PC-9 (cell line): Measurements from ENCODE around the gene ZNF385B. TPM values are rescaled to one million over a fixed set of nuclear protein-coding genes. Genes with fewer than 3 reads are reported as not detected.

Source experiments
- BruUV-seq: library from RNA; stranded (reverse); fragments of 400-500 nt; replicated peaks from 2 replicates; lab custom pipeline; 2021; lab: Mats Ljungman, UMichigan
- CTCF ChIA-PET: fragments of 300-600 bp; sonication (Branson Sonifier 250); formaldehyde crosslinking; loops from one replicate; lab custom pipeline; 2022; ENCODE audit warnings: antibody characterized with exemption; lab: Charles Lee
- POLR2A ChIA-PET: fragments of 300-600 bp; sonication (Branson Sonifier 250); formaldehyde crosslinking; loops from one replicate; lab custom pipeline; 2022; ENCODE audit warnings: antibody characterized with exemption; ENCODE audit not compliant: unreplicated experiment; lab: Charles Lee
- DNase-seq, 2 experiments: peaks; one replicate each; pipeline versions ENCODE4 v3.0.0 to v3.0.0-alpha.2; 2015 to 2022; ENCODE audit warnings: mixed read lengths in 1 of 2
- H2AFZ ChIP-seq: fragments of 200-600 bp; sonication (generic); 2 replicates; pipeline ENCODE4 v1.8.1; 2017; ENCODE audit warnings: antibody characterized with exemption
- H3F3A ChIP-seq: fragments of 200-600 bp; sonication (generic); 2 replicates; pipeline ENCODE4 v1.8.1; 2017; ENCODE audit warnings: antibody characterized with exemption, mild to moderate bottlenecking, low read depth; ENCODE audit not compliant: insufficient read depth
- H3K27ac ChIP-seq: fragments of 200-600 bp; sonication (generic); 2 replicates; pipeline ENCODE4 v1.6.1; 2016; ENCODE audit warnings: mixed run types
- H3K27me3 ChIP-seq: fragments of 200-600 bp; sonication (generic); 2 replicates; pipeline ENCODE4 v1.6.1; 2016; ENCODE audit warnings: low read depth, mixed run types; ENCODE audit not compliant: insufficient read depth
- H3K36me3 ChIP-seq: fragments of 200-600 bp; sonication (generic); 2 replicates; pipeline ENCODE4 v1.6.1; 2016; ENCODE audit warnings: low read depth, mixed run types
- H3K4me1 ChIP-seq: fragments of 200-600 bp; sonication (generic); replicated peaks from 2 replicates; pipeline ENCODE4 v1.6.1; 2016; ENCODE audit warnings: mixed run types; ENCODE audit not compliant: insufficient read depth
- H3K4me2 ChIP-seq: fragments of 200-600 bp; sonication (generic); 2 replicates; pipeline ENCODE4 v1.6.1; 2017; ENCODE audit warnings: mixed run types
- H3K4me3 ChIP-seq: fragments of 200-600 bp; sonication (generic); 2 replicates; pipeline ENCODE4 v1.6.1; 2016; ENCODE audit warnings: mixed run types
- H3K79me2 ChIP-seq: fragments of 200-600 bp; sonication (generic); 2 replicates; pipeline ENCODE4 v1.6.1; 2017; ENCODE audit warnings: low read depth, mixed run types
- H3K9me2 ChIP-seq: fragments of 200-600 bp; sonication (generic); 2 replicates; pipeline ENCODE4 v1.8.1; 2017; ENCODE audit warnings: mild to moderate bottlenecking; ENCODE audit not compliant: insufficient read depth
- H3K9me3 ChIP-seq: fragments of 200-600 bp; sonication (generic); 2 replicates; pipeline ENCODE4 v1.8.1; 2016; ENCODE audit warnings: low read depth; ENCODE audit not compliant: insufficient read depth
- H4K20me1 ChIP-seq: fragments of 200-600 bp; sonication (generic); 2 replicates; pipeline ENCODE4 v1.8.1; 2017; ENCODE audit not compliant: insufficient read depth
- EZH2 ChIP-seq: fragments of 200-600 bp; sonication (generic); IDR thresholded peaks from 2 replicates; pipeline ENCODE4 v1.8.0; 2017; ENCODE audit warnings: antibody characterized with exemption, low read depth
- intact Hi-C: fragments of 100-400 bp; cut with micrococcal nuclease; formaldehyde crosslinking; loops from one replicate; pipeline ENCODE4 v1.10.0; 2022; ENCODE audit not compliant: unreplicated experiment
- total RNA-seq: library from RNA; stranded (reverse); gene quantifications from 2 replicates; pipeline ENCODE4 v1.2.3, GENCODE V29; 2021
- TF ChIP-seq, protein P1 (sequence below): fragments of 200-600 bp; sonication (generic); conservative IDR thresholded peaks from 2 replicates; pipeline ENCODE4 v1.6.1; 2017; ENCODE audit warnings: mixed run types, antibody characterized with exemption, mild to moderate bottlenecking, moderate library complexity

Gene ZNF385B
- total RNA-seq, 1 experiment from 2014 or later, result 4.1 TPM

DNA sequence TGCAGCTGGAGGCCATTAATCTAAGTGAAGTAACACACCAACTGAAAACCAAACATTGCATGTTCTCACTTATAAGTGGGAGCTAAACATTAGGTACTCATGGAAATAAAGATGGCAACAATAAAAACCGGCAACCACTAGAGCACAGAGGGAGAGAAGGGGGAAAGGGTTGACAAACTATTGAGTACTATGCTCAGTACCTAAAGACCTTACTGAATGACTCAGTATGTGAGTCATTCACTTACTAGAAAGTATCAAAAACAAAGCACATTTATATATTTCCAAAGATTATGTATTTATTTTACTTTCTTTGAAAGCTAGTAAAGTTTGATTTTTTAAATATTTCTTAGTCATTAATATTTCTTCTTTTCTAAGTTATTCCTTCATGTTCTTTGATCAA lies 48.9 kb downstream of the ZNF385B start:
- no peak for DNase-seq
- Histone ChIP-seq H3K9me3 (0 out of 2 replicates have a peak, but pooled peaks cover 3% of the 10 kb centered on the region), H4K20me1 (no peaks in the 10 kb centered on the region), H3K27me3 (no peaks in the 10 kb centered on the region), H3K9me2 (0 out of 2 replicates have a peak, but pooled peaks cover 5% of the 10 kb centered on the region), H3K36me3 (no peaks in the 10 kb centered on the region), H3F3A (no peaks in the 10 kb centered on the region), H3K79me2 (no peaks in the 10 kb centered on the region), H3K4me2 (no peak overlapping the region), H3K27ac (no peak overlapping the region), H3K4me1 (no peaks in the 10 kb centered on the region), H3K4me3 (no peak overlapping the region), H2AFZ (no peak overlapping the region)
- ChIA-PET POLR2A (interaction anchor here (0.6 kb wide), 2 partner anchors 10 to 388 kb away, joined by 3 to 4 read pairs; no protein-coding TSS in a partner anchor), CTCF (no interaction called here)
- no TSS peak for BruUV-seq
- TF ChIP-seq EZH2, result no peak
- intact Hi-C loops, result no loop called here

DNA sequence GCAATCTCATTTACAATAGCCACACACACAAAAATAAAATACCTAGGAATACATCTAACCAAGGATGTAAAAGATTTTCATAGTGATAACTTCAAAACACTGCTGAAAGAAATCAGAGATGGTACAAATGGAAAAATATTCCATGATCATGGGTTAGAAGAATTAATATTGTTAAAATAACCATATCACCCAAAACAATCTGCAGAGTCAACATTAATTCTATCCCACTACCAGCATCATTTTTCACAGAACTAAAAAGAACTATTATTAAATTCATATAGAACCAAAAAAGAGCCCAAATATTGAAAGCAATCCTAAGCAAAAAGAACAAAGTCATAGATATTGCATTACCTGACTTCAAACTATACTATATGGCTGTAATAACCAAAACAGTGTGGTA lies 50.4 kb downstream of the ZNF385B start:
- Histone ChIP-seq H3K4me1 (no peaks in the 10 kb centered on the region), H2AFZ (no peak overlapping the region), H3K27me3 (no peaks in the 10 kb centered on the region), H3K36me3 (no peaks in the 10 kb centered on the region), H3F3A (no peaks in the 10 kb centered on the region), H3K9me2 (0 out of 2 replicates have a peak, but pooled peaks cover 12% of the 10 kb centered on the region), H4K20me1 (no peaks in the 10 kb centered on the region), H3K9me3 (0 out of 2 replicates have a peak, but pooled peaks cover 6% of the 10 kb centered on the region), H3K4me3 (no peak overlapping the region), H3K4me2 (no peak overlapping the region), H3K79me2 (no peaks in the 10 kb centered on the region), H3K27ac (no peak overlapping the region)
- intact Hi-C loops, result no loop called here
- POLR2A ChIA-PET, result no interaction called here
- no peak for DNase-seq
- CTCF ChIA-PET, result no interaction called here
- no TSS peak for BruUV-seq
- TF ChIP-seq, protein P1, sequence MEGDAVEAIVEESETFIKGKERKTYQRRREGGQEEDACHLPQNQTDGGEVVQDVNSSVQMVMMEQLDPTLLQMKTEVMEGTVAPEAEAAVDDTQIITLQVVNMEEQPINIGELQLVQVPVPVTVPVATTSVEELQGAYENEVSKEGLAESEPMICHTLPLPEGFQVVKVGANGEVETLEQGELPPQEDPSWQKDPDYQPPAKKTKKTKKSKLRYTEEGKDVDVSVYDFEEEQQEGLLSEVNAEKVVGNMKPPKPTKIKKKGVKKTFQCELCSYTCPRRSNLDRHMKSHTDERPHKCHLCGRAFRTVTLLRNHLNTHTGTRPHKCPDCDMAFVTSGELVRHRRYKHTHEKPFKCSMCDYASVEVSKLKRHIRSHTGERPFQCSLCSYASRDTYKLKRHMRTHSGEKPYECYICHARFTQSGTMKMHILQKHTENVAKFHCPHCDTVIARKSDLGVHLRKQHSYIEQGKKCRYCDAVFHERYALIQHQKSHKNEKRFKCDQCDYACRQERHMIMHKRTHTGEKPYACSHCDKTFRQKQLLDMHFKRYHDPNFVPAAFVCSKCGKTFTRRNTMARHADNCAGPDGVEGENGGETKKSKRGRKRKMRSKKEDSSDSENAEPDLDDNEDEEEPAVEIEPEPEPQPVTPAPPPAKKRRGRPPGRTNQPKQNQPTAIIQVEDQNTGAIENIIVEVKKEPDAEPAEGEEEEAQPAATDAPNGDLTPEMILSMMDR, result no peak
- TF ChIP-seq EZH2, result no peak

DNA sequence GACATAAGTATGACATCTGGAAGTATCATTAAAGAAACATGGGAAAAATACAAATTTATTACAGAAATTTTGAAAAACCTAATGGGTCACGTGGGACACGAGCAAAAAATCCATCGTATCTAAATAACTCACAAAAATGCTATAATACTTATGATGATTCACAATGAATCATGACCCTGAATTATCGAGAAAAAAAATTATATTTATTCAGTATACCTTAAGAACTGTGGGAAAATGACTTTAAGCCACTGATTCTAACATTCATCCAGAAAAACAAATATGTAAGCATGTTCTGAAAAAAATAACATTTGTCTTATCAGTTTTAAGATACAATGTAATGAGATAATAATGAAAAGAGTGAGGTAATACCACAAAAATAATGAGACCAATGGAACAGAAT lies 51.8 kb downstream of the ZNF385B start:
- H3K36me3 ChIP-seq, result no peaks in the 10 kb centered on the region
- H4K20me1 ChIP-seq, result no peaks in the 10 kb centered on the region
- intact Hi-C loops, result no loop called here
- TF ChIP-seq, protein P1, result no peak
- TF ChIP-seq EZH2, result no peak
- no peaks in the 10 kb centered on the region for H3K27me3 ChIP-seq
- no TSS peak for BruUV-seq
- H3K4me3 ChIP-seq, result no peak overlapping the region
- H3K9me2 ChIP-seq, result 0 out of 2 replicates have a peak, but pooled peaks cover 11% of the 10 kb centered on the region
- H3K27ac ChIP-seq, result no peak overlapping the region
- no peaks in the 10 kb centered on the region for H3F3A ChIP-seq
- no peaks in the 10 kb centered on the region for H3K4me1 ChIP-seq
- H3K9me3 ChIP-seq, result 0 out of 2 replicates have a peak, but pooled peaks cover 6% of the 10 kb centered on the region
- no peaks in the 10 kb centered on the region for H3K79me2 ChIP-seq
- H3K4me2 ChIP-seq, result no peak overlapping the region
- ChIA-PET POLR2A (interaction anchor here (0.7 kb wide), 1 partner anchor 279 kb away, joined by 7 read pairs; no protein-coding TSS in a partner anchor), CTCF (no interaction called here)
- H2AFZ ChIP-seq, result no peak overlapping the region
- DNase-seq, result no peak

DNA sequence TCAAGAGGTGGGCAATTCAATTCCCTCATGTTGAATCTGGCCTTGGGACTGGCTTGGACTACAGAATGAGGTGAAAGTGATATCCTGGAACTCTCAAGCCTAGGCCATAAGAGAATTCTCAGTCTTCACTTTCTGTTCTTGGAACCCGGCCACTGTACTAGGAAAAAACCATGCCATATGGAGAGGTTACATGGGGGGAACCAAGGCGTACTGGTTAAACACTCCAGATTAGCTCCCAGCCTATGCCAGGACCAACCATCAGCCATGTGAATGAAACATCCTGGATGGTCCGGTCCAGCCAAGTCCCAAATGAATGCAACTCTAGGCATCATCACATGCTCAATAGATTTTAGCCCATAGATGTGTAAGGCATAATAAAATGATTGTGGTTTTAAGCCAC lies 56.4 kb downstream of the ZNF385B start:
- H3K9me2 ChIP-seq, result 0 out of 2 replicates have a peak, but pooled peaks cover 7% of the 10 kb centered on the region
- no peaks in the 10 kb centered on the region for H3F3A ChIP-seq
- no peak overlapping the region for H3K4me2 ChIP-seq
- no peak for TF ChIP-seq EZH2
- TF ChIP-seq, protein P1, result no peak
- H2AFZ ChIP-seq, result no peak overlapping the region
- no peaks in the 10 kb centered on the region for H4K20me1 ChIP-seq
- H3K36me3 ChIP-seq, result no peaks in the 10 kb centered on the region
- CTCF ChIA-PET, result no interaction called here
- intact Hi-C loops, result no loop called here
- H3K27ac ChIP-seq, result no peak overlapping the region
- H3K27me3 ChIP-seq, result no peaks in the 10 kb centered on the region
- DNase-seq, result no peak
- no peaks in the 10 kb centered on the region for H3K4me1 ChIP-seq
- no TSS peak for BruUV-seq
- H3K79me2 ChIP-seq, result no peaks in the 10 kb centered on the region
- 0 out of 2 replicates have a peak, but pooled peaks cover 3% of the 10 kb centered on the region for H3K9me3 ChIP-seq
- POLR2A ChIA-PET, result no interaction called here
- no peak overlapping the region for H3K4me3 ChIP-seq
